ENCODE results near the gene FOXJ3.

Gene FOXJ3

GRCh38 chr1:42183210-42183956 is 151.7 kb downstream of the FOXJ3 start:
- DNase-seq: no peak

- DNase-seq: no peak
Observed at GRCh38 chr1:42181687-42182086, 153.3 kb downstream of the FOXJ3 start.

GRCh38 chr1:42179900-42180329 is 155.1 kb downstream of the FOXJ3 start:
- no peak for DNase-seq

- DNase-seq: no peak
Observed at GRCh38 chr1:42179275-42179674, 155.8 kb downstream of the FOXJ3 start.

- DNase-seq: no peak
Observed at GRCh38 chr1:42178249-42178648, 156.8 kb downstream of the FOXJ3 start.

- no peak for DNase-seq
Observed at GRCh38 chr1:42177541-42177981, 157.5 kb downstream of the FOXJ3 start.

GRCh38 chr1:42176902-42177519 is 158.0 kb downstream of the FOXJ3 start:
- peak; percentile 43 for DNase-seq

- DNase-seq: no peak
Observed at GRCh38 chr1:42175314-42176054, 159.6 kb downstream of the FOXJ3 start.

GRCh38 chr1:42173961-42174735 is 160.9 kb downstream of the FOXJ3 start:
- no peak for DNase-seq

- peak; percentile 65 for DNase-seq
Observed at GRCh38 chr1:42173155-42173933, 161.7 kb downstream of the FOXJ3 start.

GRCh38 chr1:42172381-42173133 is 162.5 kb downstream of the FOXJ3 start:
- DNase-seq: no peak

- DNase-seq: no peak
Observed at GRCh38 chr1:42171679-42172266, 163.3 kb downstream of the FOXJ3 start.

GRCh38 chr1:42170779-42171621 is 164.0 kb downstream of the FOXJ3 start:
- DNase-seq: no peak

GRCh38 chr1:42168763-42169162 is 166.3 kb downstream of the FOXJ3 start:
- DNase-seq: no peak

GRCh38 chr1:42168391-42168670 is 166.7 kb downstream of the FOXJ3 start:
- DNase-seq: peak; percentile 77

GRCh38 chr1:42167611-42168390 is 167.2 kb downstream of the FOXJ3 start:
- no peak for DNase-seq

GRCh38 chr1:42165511-42166210 is 169.4 kb downstream of the FOXJ3 start:
- DNase-seq: no peak

- no peak for DNase-seq
Observed at GRCh38 chr1:42164551-42165420, 170.2 kb downstream of the FOXJ3 start, which contains the start of gene GUCA2A. GUCA2A (minus strand) TSS chr1:42164745; CDS start chr1:42164712, 33 bp downstream.
